CD4-positive, alpha-beta T cell treated with Interferon gamma for 1 hour (primary cell): ENCODE measurements around the gene TAF7L.

ENCODE experiments used
- DNase-seq: peaks from one replicate; pipeline ENCODE4 v3.0.0-alpha.2; 2020

TAF7L gene

DNA sequence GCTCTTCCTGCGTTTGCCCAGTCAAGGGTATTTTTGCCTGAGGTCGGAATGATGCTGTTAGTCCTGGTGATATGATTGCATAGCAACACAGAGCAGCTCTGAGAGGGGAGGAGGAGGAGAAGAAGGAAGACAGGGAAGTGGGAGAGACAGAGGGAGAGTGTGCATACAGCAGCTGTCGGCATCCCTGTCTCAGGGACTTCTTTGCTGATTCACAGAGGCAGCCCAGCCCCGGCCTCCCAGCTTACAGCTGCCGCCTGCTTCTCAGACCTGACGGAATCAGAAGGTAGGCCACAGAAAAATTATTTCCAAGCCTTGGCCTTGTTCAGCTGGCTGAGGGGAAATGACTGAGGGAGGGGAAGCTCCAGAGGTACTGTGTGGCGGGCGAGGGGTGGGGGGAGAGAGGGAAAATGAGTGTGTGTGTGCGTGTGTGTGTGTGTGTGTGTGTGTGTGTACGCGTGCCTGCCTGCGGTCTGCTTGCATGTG, 71.2 kb downstream of the TAF7L start:
- no peak for DNase-seq

DNA sequence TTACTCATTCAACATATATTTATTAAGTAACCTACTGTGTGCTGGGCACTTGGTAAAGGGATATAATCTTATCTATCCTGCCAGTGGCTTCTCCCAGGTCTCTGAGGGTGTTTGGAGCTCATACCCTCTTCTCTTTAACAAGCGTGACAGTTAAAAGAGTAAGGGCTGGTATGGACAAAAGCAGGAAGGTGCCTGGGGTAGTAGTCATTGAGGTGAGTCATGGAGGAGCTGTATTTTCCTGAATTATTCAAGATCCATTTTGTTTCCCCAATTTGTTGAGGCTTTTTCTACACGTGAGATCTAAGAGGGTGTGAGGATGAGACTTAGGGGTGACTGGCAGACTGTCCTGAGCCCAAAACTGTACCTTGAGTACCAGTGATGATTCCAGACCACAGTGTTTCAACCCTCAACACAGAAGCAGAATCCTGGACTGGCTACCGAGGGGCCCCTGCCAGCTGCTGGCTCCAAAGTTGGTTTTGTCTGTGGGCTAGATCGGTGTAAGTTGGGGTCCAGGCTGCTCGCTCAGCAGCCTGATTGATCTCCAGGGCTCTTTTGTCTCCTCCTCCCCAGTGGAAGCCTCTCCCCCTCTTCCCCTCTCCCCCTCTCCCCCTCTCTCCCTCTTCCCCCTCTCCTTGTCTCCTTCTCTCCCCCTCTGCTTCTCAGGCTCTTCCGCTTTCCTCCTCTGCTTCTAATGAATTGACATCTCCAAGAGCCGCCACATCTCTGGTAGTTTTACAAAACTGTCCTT, 71.8 kb downstream of the TAF7L start, which contains the start of gene DRP2:
TSS of gene DRP2 (plus strand) at position 671 of the 748 bp plus-strand sequence. CDS start 11,862 bp downstream, outside the sequence.
- no peak for DNase-seq
